Effector CD4-positive, alpha-beta T cell (primary cell): ENCODE data around the gene PGA4. TPM values are rescaled to one million over a fixed set of nuclear protein-coding genes. Genes with fewer than 3 reads are reported as not detected.
A peak's percentile ranks its signal among the peaks of the same experiment; 100 is the strongest.
"Not testable (repeated sequence)": the region's sequence is repeated elsewhere in the genome, so short reads cannot be mapped to it uniquely, and the experiment has no call there.

Experiments used
- DNase-seq: peaks from one replicate; pipeline ENCODE4 v3.0.0-alpha.2; 2020
- total RNA-seq: gene quantifications from one replicate; lab custom pipeline; 2026; lab: John Stamatoyannopoulos, UW

PGA4 gene
- not detected for total RNA-seq

- DNase-seq, result not testable (repeated sequence)
Measured at GRCh38 chr11:61222047-61222446, at the start of gene PGA4. Gene PGA4 (plus strand): TSS chr11:61222347. CDS start chr11:61222401, 54 bp downstream.

- no peak for DNase-seq
Measured at GRCh38 chr11:61172356-61172755, 49.8 kb upstream of the PGA4 start.

- no peak for DNase-seq
Measured at GRCh38 chr11:61172888-61173287, 49.3 kb upstream of the PGA4 start.

- no peak for DNase-seq
Measured at GRCh38 chr11:61173456-61173855, 48.7 kb upstream of the PGA4 start.

- no peak for DNase-seq
Measured at GRCh38 chr11:61174273-61174672, 47.9 kb upstream of the PGA4 start.

GRCh38 chr11:61174949-61175348, 47.2 kb upstream of the PGA4 start:
- DNase-seq, result no peak

GRCh38 chr11:61176446-61176845, 45.7 kb upstream of the PGA4 start:
- no peak for DNase-seq

GRCh38 chr11:61180205-61180604, 41.9 kb upstream of the PGA4 start:
- not testable (repeated sequence) for DNase-seq

GRCh38 chr11:61181489-61181888, 40.7 kb upstream of the PGA4 start:
- DNase-seq, result no peak

- DNase-seq, result no peak
Measured at GRCh38 chr11:61183645-61184044, 38.5 kb upstream of the PGA4 start.

- DNase-seq, result no peak
Measured at GRCh38 chr11:61186504-61186903, 35.6 kb upstream of the PGA4 start.

- peak; percentile 76 for DNase-seq
Measured at GRCh38 chr11:61187505-61188130, 34.5 kb upstream of the PGA4 start.

- DNase-seq, result no peak
Measured at GRCh38 chr11:61189933-61190332, 32.2 kb upstream of the PGA4 start.

- DNase-seq, result no peak
Measured at GRCh38 chr11:61193596-61193995, 28.6 kb upstream of the PGA4 start.

- no peak for DNase-seq
Measured at GRCh38 chr11:61194169-61194671, 27.9 kb upstream of the PGA4 start.

- DNase-seq, result no peak
Measured at GRCh38 chr11:61194981-61195695, 27.0 kb upstream of the PGA4 start.

GRCh38 chr11:61195719-61196118, 26.4 kb upstream of the PGA4 start:
- no peak for DNase-seq

- no peak for DNase-seq
Measured at GRCh38 chr11:61198361-61198760, 23.8 kb upstream of the PGA4 start.

GRCh38 chr11:61198948-61199523, 23.1 kb upstream of the PGA4 start:
- DNase-seq, result no peak

GRCh38 chr11:61201476-61201875, 20.7 kb upstream of the PGA4 start:
- DNase-seq, result no peak

- not testable (repeated sequence) for DNase-seq
Measured at GRCh38 chr11:61202950-61203746, 19.0 kb upstream of the PGA4 start, which contains the start of gene PGA3. Gene PGA3 (plus strand): TSS chr11:61203515. CDS start chr11:61203565, 50 bp downstream.

- not testable (repeated sequence) for DNase-seq
Measured at GRCh38 chr11:61203873-61204272, 18.3 kb upstream of the PGA4 start.

GRCh38 chr11:61204502-61205059, 17.6 kb upstream of the PGA4 start:
- DNase-seq, result not testable (repeated sequence)
